Measurements from ENCODE around the gene PRKCE.

The PRKCE gene

DNA sequence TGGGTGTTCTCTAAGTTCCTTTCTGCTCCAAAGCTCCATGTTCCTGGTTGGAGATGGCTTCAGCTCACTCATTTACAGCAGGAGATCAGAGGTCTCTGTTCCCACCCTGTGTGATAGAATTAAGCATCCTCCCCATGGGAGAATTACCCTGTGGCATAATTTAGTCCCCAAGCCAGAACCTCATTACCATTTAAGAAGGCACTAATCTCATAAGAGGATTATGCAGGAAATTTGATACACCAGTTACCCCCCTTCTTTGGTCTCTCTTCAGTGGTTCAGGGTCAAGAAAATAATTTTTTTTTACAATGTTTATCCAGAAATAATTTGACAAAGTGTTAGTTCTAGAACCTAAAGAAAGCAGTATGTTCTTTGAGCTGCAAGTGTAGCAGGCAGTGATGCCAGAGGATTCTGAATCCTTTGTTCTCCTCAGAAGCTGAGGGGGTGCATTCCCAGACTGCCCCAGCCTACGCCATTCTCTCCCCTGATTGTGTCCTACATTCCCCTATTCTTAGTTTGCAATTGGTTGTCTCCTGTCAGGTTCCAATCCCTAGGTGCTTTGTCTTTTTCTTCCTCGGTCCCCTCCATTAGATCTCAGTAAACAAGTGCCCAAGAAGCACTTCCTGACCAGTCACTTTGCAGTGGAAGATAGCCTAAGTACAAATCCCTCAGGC, 163.6 kb downstream of the PRKCE start:
- DNase-seq, result peak; percentile 11

DNA sequence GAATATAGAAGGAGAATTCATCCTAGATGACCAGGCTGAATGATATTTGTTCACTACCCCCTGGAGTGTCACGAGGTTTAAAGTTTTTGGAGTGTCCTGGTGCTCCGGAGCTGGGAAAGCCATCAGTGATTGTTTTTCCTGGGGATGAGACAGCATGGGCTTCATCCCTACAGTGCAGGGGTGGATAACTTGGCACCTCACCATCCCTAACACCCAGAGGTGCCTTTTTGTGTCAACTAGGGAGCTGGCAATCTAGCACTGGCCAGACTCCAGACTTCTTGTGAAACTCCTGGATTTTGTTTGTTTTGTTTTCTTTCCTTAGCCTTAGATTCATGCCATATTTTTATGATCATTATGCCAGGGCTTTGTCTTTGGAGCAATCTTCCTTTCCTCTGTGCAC, 164.8 kb downstream of the PRKCE start:
- no peak for DNase-seq

DNA sequence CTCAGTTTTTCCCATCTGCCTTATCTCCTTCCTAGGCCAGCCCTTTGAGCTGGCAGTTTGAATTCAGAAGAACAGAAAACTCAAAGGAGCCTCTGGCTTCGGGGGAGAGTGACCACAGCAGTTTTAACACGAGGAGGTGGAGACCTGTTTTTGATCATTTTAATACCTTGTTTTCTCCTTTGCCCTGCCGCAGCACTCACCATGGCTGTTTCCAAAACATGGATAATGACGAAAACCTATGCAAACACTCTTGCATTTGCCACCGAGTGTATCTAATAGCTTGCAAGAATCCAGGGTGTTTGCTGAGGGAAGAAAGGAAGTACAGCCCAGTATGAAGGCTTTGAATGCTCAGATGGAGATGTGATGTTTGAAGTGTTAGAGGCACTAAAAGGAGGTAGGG, 167.1 kb downstream of the PRKCE start:
- no peak for DNase-seq

DNA sequence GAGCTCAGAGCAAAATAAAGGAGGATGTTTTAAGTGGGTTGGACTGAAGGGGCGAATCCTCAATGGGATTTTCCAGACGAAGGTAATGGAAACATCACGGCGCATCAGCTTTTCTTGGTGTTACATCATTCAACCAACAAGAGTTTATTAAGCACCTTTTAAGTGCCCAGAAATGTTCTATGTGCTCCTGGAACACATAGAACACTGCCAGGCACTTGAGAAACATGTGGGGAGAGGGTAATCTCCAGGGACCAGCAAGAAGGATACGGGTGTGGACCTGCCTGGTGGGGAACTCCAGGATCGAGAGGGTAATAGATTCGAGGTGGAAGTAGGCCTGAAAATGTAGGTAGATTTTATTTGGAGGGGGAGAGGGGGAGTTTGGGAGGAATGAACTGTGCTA, 168.6 kb downstream of the PRKCE start:
- peak; percentile 35 for DNase-seq

DNA sequence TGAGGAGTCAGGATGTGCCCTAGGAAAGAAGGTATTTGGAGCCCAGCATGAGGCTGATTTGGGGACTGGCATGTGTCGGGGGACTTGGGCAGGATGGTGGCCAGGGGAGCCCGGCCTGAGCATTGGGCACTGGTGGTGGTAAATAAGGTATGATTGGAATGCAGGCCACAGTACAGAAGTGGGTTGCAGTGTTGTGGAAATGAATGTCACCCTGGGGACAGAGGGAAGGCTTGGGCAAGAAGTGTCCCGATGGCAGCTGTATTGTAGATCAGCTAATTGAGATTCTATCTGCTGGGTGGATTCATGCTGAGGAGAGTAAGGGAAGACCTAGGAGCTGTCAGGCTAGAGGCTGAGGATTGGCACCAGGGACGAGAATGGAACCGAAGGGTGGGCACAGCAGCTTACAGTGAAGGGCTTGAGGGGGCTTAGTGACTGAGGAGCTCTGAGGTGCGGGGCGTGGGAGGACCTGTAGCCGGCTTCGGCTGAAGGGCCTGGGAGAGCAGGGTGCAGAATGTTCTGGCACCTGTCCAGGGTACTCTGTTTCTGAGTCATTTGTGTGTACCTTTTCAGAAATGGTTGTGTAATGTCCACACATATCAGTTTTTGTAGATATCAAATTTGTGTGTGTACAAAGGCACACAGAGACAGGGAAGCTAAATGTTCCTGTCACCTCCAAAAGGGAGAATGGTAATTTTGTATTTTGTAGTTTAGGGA, 170.2 kb downstream of the PRKCE start:
- peak; percentile 74 for DNase-seq

DNA sequence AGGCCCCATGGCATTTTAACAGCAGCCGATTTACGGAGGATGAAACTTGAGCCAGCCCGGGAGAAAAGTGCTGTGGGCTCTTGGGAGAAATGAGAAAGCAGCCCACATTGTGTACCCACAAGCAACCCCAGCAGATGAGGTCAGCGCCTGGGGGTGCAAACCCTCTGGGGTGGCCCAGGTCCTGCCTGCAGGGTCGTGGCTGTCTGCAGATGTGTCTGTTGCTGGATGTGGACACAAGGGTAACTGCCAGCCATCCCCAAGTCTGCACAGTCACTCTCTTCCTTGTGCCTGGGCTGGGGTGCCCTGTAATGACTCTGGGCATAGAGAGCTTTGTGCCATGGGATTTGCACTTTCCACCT, 170.8 kb downstream of the PRKCE start:
- peak; percentile 74 for DNase-seq

DNA sequence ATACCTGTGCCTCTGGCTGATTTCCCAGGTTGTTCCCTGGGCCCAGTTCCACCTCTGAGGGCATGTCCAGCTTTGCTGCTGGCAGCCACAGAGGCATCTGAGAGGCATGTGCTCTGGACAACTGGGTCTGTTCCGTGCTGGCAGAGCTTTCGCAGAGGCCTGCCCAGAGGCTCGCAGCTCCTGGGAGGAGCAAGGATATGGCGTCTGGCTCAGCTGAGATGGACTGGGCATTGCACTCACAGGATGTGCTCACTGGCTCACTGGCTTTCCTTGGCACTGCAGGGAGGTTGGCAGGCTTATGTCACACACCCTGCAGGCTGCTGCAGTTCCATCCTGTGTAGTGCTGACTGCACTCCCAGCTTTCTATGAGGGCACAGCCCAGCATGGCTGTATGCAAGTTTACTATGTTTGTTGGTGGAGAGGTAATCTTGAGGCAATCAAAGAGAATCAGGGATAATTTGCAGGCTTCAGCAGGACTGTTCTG, 172.3 kb downstream of the PRKCE start:
- DNase-seq, result no peak

DNA sequence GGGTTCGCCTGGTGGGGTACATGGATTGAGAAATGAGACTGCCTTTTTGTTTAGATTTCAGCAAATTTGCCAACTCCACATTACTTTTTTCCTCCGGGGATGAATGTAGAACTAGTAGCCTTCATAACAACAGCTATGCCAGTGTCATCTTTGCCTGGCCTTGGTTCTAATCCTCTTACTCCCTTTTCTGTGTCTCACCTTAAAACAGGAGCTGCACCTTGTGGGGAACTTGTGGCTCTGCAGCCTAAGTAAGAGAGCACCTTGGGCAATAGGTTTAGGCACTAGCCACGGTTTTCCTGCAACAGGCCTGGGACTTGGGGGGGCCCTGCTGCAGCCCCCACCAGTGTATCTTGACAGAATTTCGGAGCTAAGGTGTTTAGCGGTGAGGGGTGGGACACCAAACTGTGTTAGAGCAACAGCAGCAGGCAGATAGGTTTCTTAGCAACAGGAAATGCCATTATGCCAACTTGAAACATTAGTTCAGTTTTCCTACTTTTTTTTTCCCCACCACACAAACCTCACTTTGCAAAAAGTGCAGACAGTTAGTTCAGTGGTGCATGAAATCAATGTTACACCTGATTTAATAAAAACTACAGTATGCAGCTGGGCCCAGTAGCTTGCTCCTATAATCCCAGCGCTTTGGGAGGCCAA, 173.7 kb downstream of the PRKCE start:
- peak; percentile 86 for DNase-seq

DNA sequence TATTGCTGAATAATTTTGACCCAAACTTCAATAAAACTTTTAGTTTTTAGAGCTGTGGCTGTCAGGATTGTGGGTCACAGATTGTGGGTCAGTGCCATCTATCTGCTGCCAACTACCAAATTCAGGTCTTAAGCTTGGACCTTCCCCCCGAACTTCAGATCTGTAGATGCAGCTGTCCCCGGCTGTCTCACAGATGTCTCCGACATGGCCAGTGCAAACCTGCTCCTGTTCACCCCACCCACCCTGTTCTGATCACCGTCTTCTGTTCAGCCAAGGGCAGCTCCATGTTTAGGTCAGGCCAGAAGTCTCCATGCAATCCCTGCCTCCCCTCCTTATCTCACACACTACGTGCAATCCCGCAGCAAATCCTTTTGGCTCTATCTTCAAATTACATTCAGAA, 175.0 kb downstream of the PRKCE start:
- DNase-seq, result no peak

DNA sequence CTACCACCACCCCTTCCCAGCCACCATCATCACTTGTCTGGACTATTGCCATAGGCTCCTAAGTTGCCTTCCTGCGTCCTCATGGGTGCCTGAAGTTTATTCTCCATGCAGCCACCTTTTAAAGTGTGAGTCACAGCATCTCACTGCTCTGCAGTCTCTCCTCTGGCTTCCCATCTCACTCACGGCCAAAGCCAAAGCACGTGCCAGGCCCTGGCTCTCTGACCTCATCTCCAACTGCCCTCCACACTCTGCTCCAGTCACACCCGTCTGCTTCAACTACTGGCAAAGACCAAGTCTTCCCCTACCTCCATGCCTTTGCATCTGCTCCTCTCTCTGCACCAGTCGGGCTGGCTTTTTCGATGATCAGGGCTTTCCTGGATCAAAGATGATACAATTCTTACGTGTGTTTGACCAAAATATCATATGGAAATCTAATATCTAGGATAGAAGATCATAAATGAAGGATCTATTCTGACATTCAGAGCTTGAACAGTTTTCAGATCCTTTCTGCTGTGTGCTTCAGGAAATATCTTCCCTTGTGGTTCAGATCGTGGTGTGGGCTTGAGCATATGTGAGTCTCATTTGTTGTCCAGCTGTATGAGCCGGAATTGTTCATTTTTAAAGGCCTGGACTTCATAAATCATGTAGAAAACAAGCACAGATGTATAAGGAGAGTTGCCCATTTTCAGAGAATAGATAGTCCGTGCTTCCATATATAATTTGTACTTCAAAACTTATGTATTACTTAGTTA, 175.6 kb downstream of the PRKCE start:
- no peak for DNase-seq

DNA sequence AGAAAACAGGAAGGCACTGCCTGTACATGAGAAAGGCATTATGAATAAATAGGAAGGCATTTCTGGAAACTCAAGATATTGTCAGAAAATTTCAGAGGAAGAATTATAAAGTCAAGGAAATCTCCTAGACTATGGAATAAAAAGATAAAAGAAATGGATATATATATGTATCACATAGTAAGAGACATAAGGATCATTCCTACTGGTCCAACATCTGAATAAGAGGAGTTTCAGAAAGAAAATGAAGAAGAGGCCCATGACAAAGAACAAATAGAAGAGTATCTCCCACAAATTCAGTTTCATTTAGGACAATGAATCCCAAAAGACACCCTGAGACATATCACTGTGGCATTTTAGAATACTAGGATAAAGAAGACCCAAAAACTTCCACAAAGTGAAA, 178.8 kb downstream of the PRKCE start:
- no peak for DNase-seq

DNA sequence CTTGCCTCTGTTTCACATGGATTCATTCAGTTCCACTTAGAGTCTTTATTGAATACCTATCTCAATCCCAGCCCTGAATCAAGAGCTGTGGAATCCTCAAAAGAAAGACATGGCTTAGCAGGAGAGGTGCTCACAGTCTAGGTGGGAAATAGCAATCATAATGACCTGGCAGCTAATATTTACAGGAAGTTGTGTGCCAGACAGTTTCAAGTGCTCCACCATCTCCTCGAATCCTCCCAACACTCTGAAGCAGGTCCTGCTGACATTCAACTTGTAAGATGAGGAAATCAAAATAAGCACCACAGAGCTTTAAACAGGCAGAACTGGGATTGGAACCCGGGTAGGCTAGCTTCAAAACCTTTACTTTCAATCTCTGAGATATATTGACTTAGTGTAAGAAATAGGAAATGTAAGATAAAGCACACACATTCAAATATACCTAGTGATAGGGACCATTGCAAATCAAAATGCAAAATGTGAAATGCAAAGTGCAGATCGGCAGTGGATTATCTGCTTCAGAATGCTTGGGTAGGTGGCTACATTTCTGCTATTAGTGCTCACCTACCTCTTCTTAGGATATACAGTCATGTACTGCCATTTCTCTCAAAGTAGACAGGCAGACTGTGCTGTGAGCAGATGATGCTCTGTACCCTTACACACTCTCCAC, 182.0 kb downstream of the PRKCE start:
- no peak for DNase-seq

DNA sequence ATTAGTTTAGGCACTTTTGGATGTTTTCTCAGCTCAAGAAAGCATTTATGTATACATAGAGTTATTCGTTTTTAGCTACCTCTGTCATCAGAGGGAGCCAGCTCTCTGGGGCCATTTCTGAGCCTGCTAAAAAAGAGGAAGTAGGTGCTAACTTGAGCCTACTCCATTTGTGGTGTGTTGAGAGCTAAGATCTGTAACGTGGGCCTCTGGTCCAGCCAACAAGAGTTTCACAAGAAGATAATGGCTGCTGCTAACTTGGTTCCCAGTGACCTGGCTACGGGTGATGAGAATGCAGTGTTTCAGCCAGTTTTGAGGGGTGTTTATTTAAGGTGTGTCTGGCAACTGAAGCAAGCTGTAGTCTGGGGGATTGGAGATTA, 182.5 kb downstream of the PRKCE start:
- no peak for DNase-seq

DNA sequence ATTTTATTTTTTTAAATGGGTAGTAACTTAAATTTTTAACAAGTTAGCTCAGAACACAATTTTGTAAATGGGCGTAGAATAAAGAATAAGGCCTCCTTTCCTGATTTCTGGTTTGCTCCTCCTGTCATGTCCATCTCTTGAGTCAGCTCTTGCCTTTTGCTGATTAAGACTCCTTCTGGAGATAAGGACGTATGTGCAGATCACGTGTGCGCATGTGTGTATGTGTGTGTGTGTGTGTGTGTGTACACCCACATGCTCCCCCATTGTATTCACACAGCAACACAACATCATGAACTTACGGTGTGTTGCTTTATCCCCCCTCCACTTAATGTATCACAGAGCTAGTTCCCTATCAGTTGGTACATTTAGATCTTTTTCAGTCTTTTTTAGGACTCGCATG, 182.9 kb downstream of the PRKCE start:
- DNase-seq, result no peak

DNA sequence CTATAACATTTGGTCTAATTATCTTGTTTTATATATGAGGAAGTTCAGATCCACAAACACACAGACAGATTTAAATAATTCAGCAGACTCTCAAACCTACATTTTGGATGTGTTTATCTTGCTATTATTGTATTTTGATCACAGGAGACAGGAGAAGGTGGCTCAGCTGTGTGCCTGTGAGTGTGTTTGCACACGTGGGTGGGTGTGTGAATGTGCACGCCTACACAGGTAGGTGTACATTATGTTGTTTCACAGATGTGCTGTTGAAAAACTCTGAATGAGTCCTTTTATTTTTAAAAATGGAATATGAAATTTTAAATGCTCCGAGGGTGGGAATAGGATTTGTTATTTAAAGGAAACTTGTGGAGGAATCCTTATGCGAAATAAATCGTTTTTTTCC, 183.4 kb downstream of the PRKCE start:
- no peak for DNase-seq

DNA sequence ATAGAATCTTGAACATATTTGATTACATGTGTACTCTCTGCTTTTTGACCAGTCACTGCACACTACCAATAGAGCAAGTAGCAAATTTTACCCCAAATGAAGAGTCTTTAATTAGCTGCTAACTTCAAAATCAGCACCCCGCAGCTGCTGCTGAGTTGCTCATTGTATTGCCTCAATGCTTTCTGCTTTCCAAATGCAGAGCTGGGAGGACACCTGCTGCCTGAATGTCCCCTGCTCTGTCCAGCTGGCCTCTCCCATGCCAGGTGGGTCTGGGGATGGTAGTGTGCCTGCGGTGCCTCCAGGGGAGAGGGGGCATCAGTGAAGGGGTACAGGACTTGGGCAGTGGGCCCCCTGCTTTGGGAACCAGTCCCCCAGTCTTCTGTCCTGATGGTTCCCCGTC, 184.8 kb downstream of the PRKCE start:
- DNase-seq, result no peak

DNA sequence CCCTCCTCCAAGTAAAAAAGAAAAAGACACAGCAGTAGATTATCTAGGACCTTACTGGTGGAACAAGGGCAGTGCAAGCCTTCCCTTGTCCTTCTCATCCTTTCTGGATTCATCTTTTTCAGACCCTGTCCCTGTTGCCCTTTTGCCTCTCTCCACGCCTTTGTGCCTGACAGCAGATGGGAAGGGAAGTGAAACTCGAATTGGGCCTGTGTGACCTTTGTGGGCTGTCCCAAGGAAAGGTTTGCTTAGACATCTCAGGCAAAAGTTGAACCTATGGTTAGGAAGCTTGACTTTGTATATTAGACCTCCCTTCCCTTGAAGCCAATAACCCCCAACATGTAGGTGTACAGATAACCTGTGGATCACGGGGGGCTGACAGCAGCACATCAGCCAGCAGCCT, 185.3 kb downstream of the PRKCE start:
- DNase-seq, result no peak

DNA sequence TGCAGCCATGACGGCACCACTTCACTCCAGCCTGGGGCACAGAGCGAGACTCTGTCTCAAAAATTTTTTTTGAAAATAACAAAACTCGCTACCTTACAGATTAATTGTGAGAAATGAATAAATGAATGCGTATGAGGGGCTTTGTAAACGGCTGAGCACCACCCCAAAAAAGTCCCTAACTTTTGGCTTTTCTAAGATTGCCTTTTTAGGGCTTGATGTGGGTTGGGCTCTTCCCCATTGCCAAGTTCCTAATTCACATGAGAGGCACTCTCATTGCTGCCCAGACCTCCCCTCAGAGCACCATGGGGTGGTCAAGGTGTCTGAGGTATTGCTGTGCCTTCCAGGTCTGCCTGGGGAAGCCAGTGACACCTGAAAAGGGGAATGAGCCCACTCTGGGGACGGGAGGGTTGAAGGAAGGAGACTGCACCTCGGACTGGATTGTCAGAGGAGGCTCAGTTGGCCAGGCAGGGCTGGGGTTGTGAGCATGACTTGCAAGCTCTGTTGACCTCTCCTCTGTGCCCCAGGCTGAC, 186.4 kb downstream of the PRKCE start:
- DNase-seq, result no peak

DNA sequence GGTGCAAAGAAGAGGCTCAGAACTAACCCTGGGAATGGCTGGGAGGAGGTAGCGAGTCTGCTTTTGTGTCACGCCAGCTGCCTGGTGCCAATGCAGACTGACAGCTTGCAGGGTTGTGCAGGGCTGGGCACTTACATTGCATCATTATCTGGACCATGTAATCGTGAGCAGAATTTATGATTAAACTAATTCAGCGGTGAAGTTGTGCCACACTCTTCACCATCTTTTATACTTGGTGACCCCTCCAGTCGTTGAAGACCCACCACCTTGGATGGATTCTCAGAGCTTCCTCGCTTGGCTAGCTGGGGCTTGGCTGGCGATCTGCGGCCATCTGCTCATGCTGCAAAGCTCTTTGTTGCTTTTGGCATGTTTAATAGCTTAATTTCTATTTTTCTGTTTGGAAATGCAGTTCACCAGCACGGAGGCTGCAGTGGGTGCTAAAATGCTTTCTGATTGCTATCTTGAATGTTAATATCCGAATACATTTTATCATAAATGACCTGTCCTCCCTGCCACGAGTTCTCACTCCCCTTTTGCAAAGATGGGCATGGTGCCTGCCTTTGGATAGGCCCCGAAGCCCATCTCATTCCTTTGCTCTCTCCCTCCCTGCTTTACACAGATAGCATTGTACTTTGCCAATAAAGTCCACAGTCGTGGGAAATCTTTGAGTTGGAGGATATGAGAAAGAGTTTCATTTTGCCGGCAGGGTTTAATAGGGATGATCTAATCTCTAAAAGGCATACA, 188.2 kb downstream of the PRKCE start:
- peak; percentile 48 for DNase-seq

DNA sequence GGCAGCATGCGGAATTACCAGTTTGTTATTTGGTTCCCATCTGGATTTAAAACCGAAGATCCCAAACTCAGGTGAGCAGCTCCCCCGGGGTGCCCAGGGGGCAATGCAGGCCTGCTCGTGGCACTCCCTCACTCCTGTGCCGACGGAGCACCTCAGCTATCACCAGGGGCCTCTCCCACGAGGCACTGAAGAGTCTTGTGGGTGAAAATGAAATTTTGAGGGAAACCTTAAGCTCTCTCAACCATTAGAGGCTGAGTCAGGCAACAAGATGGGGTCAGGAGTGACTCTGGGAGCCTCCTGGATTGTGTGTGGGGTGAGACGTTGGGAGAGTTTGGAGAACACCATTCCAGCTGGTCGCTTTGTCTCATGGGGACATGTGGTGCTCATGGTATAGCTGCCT, 189.0 kb downstream of the PRKCE start:
- DNase-seq, result no peak

DNA sequence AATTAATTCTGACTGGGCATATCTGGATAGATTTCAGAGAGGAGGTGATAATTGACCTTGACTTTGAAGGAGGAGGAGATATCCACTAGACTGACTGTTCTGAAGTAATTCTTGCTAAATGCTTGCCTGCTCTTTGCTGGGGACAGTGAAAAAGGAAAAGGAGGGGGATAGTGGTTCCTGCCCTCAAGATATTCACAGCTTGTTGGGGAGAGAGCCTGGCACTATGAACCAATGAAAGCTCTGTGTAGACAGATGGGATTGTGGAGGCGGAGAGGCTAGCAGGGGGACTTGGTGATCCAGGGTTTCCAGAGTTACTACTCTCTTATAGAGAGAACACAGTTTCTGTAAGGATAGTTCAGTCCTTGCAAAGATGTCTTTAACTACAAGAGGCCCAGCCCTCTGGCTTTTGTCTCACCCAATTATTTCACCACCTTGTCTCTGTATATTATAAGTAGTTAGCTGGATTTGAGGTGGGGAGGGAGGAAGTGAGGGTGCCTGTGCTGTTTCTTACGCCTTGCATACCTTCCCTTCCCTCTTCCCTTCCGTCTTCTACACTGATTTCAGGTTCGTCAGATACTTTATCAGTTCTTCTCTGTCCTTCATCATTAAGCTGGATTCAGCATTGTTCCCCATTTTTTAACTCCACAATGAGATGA, 190.4 kb downstream of the PRKCE start:
- no peak for DNase-seq

DNA sequence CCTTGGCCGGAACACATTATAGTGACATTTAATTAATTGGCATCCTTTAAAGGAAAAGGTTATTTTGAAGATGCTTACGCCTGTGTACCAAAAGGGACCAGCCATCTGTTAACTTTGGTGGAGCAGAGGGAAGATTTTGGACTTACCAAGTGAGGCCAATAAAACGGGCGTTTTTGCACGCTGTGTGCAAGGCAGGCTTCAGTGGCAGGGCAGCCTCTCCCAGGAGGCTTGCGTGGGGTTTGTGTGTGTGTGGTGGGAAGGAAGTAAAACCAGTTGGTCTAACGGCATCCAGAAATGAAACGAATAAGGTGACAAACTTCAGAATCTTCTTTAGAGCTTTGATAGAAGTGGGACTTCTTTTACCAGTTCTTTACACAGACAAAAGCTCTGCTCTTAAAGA, 191.7 kb downstream of the PRKCE start:
- DNase-seq, result no peak

Measured in NCI-H2171 treated with DMSO at 0.1 percent for 48 hours (cell line).